A549 (cell line): ENCODE measurements around the gene DHX32.

Experiments
- CHD2 ChIP-seq: fragments of 150-350 bp; IDR thresholded peaks from 2 replicates; pipeline ENCODE4 v1.6.1; 2014; ENCODE audit warnings: low read length; ENCODE audit not compliant: partially characterized antibody
- GATA3 ChIP-seq: IDR thresholded peaks from 2 replicates; pipeline ENCODE4 v1.6.1; 2012; ENCODE audit warnings: borderline replicate concordance
- KDM1A ChIP-seq: fragments of 200-600 bp; sonication (generic); IDR thresholded peaks from 2 replicates; pipeline ENCODE4 v1.6.1; 2016; ENCODE audit warnings: low read depth, mild to moderate bottlenecking
- RAD21 ChIP-seq, 2 experiments: fragments of >200 bp in 1 of 2; sonication (Bioruptor Twin) in 1 of 2; formaldehyde crosslinking in 1 of 2; IDR thresholded peaks in 1 of 2; conservative IDR thresholded peaks in 1 of 2; 2 replicates in 1 of 2; 3 replicates in 1 of 2; pipeline ENCODE4 v1.6.1; 2012 to 2018; ENCODE audit warnings: inconsistent platforms in 1 of 2
- RFX5 ChIP-seq: fragments of 450-650 bp; IDR thresholded peaks from 2 replicates; pipeline ENCODE4 v1.7.1; 2014; ENCODE audit warnings: antibody characterized with exemption, mild to moderate bottlenecking, moderate library complexity
- ZC3H11A ChIP-seq: fragments of 450-650 bp; IDR thresholded peaks from 2 replicates; pipeline ENCODE4 v1.6.1; 2014; ENCODE audit warnings: antibody characterized with exemption, mild to moderate bottlenecking
- ZFP36 ChIP-seq: fragments of 450-650 bp; IDR thresholded peaks from 2 replicates; pipeline ENCODE4 v1.6.1; 2014; ENCODE audit warnings: borderline replicate concordance; ENCODE audit not compliant: partially characterized antibody
- TF ChIP-seq, protein P1 (sequence below): fragments of >200 bp; sonication (Bioruptor Twin); formaldehyde crosslinking; IDR thresholded peaks from 3 replicates; pipeline ENCODE4 v1.6.1; 2016
- TF ChIP-seq, protein P2 (sequence below): fragments of >200 bp; sonication (Bioruptor Twin); formaldehyde crosslinking; IDR thresholded peaks from 3 replicates; pipeline ENCODE4 v1.5.1; 2016
- TF ChIP-seq, protein P3 (sequence below): IDR thresholded peaks from 2 replicates; pipeline ENCODE4 v1.6.1; 2012; ENCODE audit warnings: low read depth, borderline replicate concordance
- TF ChIP-seq, protein P4 (sequence below): IDR thresholded peaks from 2 replicates; pipeline ENCODE4 v1.6.1; 2012
- TF ChIP-seq, protein P5 (sequence below): IDR thresholded peaks from 2 replicates; pipeline ENCODE4 v1.6.1; 2012

DNA sequence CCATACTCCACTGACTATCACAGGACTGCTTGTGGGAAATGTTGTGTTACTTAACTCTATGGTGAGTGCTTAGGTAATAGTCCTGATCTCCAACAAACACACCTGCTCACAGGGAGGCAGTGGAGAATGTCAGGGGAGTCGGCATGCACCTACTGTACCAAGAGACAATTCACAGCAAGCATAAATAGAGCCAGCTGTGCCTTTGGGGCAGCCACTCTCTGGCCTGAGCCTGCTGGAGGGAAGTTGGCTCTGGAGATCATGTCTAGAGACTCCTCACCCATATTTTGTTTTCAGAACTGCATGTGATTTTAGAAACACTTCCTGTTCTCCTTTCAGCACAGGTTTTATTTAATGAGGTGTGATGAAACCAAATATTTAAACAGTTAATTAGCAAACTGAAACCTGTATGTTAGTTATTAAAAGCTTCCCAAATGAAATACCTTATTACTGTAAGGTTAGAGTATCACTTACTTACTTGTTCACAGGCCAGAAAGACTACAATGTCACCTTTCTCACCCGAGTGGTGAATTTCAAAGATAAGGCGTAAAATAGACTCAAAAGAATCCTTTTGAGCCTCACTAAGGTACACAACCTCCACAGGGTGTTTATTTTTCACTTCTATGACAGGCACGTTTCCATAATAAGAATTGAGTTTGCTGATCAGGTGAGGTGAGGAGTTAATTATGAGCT is 21.8 kb downstream of the DHX32 start:
- TF ChIP-seq RFX5 (no peak), ZFP36 (no peak), GATA3 (no peak), ZC3H11A (no peak), KDM1A (no peak), RAD21 (conservative IDR thresholded peaks at IDR 0.05 in 1 of 2, IDR thresholded peaks at IDR 0.05 in 1 of 2) (no peak), CHD2 (no peak)
- TF ChIP-seq, protein P1, sequence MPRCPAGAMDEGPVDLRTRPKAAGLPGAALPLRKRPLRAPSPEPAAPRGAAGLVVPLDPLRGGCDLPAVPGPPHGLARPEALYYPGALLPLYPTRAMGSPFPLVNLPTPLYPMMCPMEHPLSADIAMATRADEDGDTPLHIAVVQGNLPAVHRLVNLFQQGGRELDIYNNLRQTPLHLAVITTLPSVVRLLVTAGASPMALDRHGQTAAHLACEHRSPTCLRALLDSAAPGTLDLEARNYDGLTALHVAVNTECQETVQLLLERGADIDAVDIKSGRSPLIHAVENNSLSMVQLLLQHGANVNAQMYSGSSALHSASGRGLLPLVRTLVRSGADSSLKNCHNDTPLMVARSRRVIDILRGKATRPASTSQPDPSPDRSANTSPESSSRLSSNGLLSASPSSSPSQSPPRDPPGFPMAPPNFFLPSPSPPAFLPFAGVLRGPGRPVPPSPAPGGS: no peak
- TF ChIP-seq, protein P2, sequence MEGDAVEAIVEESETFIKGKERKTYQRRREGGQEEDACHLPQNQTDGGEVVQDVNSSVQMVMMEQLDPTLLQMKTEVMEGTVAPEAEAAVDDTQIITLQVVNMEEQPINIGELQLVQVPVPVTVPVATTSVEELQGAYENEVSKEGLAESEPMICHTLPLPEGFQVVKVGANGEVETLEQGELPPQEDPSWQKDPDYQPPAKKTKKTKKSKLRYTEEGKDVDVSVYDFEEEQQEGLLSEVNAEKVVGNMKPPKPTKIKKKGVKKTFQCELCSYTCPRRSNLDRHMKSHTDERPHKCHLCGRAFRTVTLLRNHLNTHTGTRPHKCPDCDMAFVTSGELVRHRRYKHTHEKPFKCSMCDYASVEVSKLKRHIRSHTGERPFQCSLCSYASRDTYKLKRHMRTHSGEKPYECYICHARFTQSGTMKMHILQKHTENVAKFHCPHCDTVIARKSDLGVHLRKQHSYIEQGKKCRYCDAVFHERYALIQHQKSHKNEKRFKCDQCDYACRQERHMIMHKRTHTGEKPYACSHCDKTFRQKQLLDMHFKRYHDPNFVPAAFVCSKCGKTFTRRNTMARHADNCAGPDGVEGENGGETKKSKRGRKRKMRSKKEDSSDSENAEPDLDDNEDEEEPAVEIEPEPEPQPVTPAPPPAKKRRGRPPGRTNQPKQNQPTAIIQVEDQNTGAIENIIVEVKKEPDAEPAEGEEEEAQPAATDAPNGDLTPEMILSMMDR: no peak
- TF ChIP-seq, protein P3, sequence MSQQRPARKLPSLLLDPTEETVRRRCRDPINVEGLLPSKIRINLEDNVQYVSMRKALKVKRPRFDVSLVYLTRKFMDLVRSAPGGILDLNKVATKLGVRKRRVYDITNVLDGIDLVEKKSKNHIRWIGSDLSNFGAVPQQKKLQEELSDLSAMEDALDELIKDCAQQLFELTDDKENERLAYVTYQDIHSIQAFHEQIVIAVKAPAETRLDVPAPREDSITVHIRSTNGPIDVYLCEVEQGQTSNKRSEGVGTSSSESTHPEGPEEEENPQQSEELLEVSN: no peak
- TF ChIP-seq, protein P4, sequence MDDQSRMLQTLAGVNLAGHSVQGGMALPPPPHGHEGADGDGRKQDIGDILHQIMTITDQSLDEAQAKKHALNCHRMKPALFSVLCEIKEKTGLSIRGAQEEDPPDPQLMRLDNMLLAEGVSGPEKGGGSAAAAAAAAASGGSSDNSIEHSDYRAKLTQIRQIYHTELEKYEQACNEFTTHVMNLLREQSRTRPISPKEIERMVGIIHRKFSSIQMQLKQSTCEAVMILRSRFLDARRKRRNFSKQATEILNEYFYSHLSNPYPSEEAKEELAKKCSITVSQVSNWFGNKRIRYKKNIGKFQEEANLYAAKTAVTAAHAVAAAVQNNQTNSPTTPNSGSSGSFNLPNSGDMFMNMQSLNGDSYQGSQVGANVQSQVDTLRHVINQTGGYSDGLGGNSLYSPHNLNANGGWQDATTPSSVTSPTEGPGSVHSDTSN: no peak
- TF ChIP-seq, protein P5, sequence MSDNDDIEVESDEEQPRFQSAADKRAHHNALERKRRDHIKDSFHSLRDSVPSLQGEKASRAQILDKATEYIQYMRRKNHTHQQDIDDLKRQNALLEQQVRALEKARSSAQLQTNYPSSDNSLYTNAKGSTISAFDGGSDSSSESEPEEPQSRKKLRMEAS: no peak
